ENCODE results near the gene TAS1R2. TPM values are rescaled to one million over a fixed set of nuclear protein-coding genes. Genes with fewer than 3 reads are reported as not detected.
A peak's percentile ranks its signal among the peaks of the same experiment; 100 is the strongest.

The TAS1R2 gene
- total RNA-seq, 6 experiments from 2014 or later: 0.07 TPM; not detected in 5

DNA sequence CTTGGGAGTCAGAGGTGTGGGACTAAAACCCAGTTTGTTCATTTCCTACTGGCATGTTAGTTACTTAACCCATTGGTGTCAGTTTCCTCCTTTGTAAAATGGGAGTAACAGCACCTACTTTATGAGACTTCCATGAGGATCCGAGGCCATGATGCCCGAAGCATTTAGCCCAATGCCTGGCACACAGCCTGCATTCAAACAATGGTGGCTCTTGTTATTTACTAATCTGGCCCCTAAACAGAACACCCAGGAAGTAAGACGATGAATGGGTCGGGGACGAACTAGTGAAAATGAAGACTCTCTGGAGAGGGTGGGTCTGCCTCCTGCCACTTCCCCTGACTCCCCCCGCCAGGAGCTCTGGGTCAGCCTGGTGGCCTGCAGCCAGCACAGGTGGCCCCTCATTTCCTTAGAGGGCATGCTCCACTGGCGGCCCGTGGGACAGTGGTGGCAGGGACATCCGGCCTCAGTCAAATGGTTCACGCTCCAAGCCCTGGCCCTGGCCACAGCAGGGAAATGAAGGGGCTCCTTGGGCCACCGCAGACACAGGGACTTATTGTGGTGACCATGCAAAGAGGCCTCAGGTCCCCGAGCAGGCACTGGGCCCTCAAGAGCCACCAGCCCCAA lies 9.5 kb upstream of the TAS1R2 start:
- H3K27me3 ChIP-seq: no peaks in the 10 kb centered on the region
- no peaks in the 10 kb centered on the region for H3K9me3 ChIP-seq
- WGBS (ENCODE audit: insufficient coverage, low coverage, low lambda C conversion rate, missing lambda C conversion rate): 74% methylated on average over 4 of the region's 12 CpGs
- no peaks in the 10 kb centered on the region for H3K4me1 ChIP-seq
- ATAC-seq: peak in 1 of 4 donors; percentile 2
- no peak for DNase-seq
- H3K27ac ChIP-seq: no peak overlapping the region
- TF ChIP-seq POLR2A (IDR thresholded peaks at IDR 0.05): no peak
- TF ChIP-seq, protein P1, sequence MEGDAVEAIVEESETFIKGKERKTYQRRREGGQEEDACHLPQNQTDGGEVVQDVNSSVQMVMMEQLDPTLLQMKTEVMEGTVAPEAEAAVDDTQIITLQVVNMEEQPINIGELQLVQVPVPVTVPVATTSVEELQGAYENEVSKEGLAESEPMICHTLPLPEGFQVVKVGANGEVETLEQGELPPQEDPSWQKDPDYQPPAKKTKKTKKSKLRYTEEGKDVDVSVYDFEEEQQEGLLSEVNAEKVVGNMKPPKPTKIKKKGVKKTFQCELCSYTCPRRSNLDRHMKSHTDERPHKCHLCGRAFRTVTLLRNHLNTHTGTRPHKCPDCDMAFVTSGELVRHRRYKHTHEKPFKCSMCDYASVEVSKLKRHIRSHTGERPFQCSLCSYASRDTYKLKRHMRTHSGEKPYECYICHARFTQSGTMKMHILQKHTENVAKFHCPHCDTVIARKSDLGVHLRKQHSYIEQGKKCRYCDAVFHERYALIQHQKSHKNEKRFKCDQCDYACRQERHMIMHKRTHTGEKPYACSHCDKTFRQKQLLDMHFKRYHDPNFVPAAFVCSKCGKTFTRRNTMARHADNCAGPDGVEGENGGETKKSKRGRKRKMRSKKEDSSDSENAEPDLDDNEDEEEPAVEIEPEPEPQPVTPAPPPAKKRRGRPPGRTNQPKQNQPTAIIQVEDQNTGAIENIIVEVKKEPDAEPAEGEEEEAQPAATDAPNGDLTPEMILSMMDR (IDR thresholded peaks at IDR 0.05): no peak
- no peak overlapping the region for H3K4me3 ChIP-seq
- intact Hi-C loops (cut with DNase I): no loop called here
- H3K36me3 ChIP-seq: peaks cover 0 to 23% (median 11%) of the 10 kb centered on the region in 4 donors

DNA sequence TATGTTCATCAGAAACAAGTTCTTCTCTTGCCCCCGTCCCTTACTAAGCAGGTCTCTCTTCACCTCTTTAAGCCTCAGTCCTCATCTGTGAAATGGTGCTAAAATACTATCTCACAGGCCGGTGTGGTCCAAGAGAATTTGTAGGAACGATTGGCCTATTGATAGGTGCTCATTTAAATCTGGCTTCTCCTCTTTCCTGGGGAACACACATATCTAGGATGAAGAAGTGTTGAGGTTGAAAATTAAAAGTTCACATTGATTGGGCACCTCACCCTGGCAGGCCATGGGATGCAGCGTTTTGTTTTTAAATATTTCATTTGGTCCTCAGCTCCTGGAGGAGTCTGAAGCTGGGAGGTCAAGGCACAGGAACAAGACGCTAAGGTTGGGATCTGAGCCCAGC lies 8.9 kb upstream of the TAS1R2 start:
- Histone ChIP-seq H3K27ac (no peak overlapping the region), H3K4me1 (no peaks in the 10 kb centered on the region), H3K36me3 (peaks cover 0 to 18% (median 6%) of the 10 kb centered on the region in 4 donors), H3K4me3 (no peak overlapping the region), H3K27me3 (no peaks in the 10 kb centered on the region), H3K9me3 (no peaks in the 10 kb centered on the region)
- DNase-seq (no peak), ATAC-seq (no peak)
- intact Hi-C loops (cut with DNase I): no loop called here
- TF ChIP-seq POLR2A (IDR thresholded peaks at IDR 0.05): no peak
- TF ChIP-seq, protein P1 (IDR thresholded peaks at IDR 0.05): no peak
- WGBS (ENCODE audit: insufficient coverage, low coverage, low lambda C conversion rate, missing lambda C conversion rate): 52% methylated on average over 3 of the region's 5 CpGs

DNA sequence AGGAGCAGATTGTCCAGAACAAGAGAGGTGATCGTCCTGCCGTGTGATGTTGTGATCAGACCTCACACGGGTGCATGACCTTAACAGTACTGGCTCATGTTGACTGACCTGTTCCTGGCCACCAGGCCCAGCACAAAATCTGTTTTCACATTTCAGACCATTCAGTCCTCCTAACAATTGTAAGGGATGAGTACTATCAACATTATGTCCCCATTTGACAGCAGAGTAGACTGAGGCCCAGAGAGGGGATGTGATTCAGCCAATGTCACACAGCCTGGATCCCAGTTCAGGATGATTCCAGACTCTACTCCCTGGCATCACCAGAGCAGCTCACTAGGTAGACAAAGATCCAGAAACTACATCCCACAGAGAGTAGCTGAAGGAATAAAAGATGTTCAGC lies 7.4 kb upstream of the TAS1R2 start:
- TF ChIP-seq, protein P1 (IDR thresholded peaks at IDR 0.05): no peak
- no peak for TF ChIP-seq POLR2A (IDR thresholded peaks at IDR 0.05)
- no peak for ATAC-seq
- Histone ChIP-seq H3K27me3 (no peaks in the 10 kb centered on the region), H3K9me3 (no peaks in the 10 kb centered on the region), H3K4me1 (no peaks in the 10 kb centered on the region), H3K27ac (no peak overlapping the region), H3K4me3 (no peak overlapping the region), H3K36me3 (peaks cover 0 to 3% (median 0%) of the 10 kb centered on the region in 4 donors)
- WGBS (ENCODE audit: insufficient coverage, low coverage, low lambda C conversion rate, missing lambda C conversion rate): 47% methylated on average over 3 of the region's 3 CpGs
- DNase-seq: peak in 1 of 3 donors; percentile 7
- intact Hi-C loops (cut with DNase I): no loop called here

DNA sequence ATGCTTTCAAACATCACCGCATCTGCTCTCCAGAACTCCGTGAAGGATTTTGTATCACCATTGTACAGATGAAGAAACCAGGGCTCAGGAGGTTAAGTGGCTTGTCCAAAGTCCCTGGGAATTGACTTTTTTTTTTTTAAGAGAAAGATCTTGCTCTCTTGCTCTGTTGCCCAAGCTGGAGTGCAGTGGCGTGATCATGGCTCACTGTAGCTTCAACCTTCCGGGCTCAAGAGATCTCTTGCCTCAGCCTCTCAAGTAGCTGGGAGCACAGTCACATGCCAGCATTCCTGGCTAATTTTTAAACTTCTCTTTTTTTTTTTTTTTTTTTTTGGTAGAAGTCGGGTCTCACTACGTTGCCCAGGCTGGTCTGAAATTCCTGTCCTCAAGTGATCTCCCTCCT lies 6.9 kb upstream of the TAS1R2 start:
- Histone ChIP-seq H3K9me3 (no peaks in the 10 kb centered on the region), H3K4me3 (no peak overlapping the region), H3K27ac (no peak overlapping the region), H3K4me1 (no peaks in the 10 kb centered on the region), H3K27me3 (no peaks in the 10 kb centered on the region), H3K36me3 (no peaks in the 10 kb centered on the region)
- intact Hi-C loops (cut with DNase I): no loop called here
- DNase-seq (peak in 1 of 3 donors; percentile 1), ATAC-seq (no peak)
- TF ChIP-seq, protein P1 (IDR thresholded peaks at IDR 0.05): no peak
- no peak for TF ChIP-seq POLR2A (IDR thresholded peaks at IDR 0.05)
- WGBS (ENCODE audit: insufficient coverage, low coverage, low lambda C conversion rate, missing lambda C conversion rate): 44% methylated on average over 4 of the region's 6 CpGs
